Jurkat, Clone E6-1 (cell line): Measurements from ENCODE around the gene AKAP9.
"Not testable (repeated sequence)": the region's sequence is repeated elsewhere in the genome, so short reads cannot be mapped to it uniquely, and the experiment has no call there.

ENCODE experiments used
- DNase-seq: peaks from one replicate; pipeline ENCODE4 v3.0.0-alpha.2; 2011; ENCODE audit warnings: low read depth, low spot score
- H3K4me3 ChIP-seq: 2 replicates; pipeline ENCODE4 v1.5.1; 2011; ENCODE audit warnings: mild to moderate bottlenecking, low read length, control low read depth, moderate library complexity

AKAP9 gene

DNA sequence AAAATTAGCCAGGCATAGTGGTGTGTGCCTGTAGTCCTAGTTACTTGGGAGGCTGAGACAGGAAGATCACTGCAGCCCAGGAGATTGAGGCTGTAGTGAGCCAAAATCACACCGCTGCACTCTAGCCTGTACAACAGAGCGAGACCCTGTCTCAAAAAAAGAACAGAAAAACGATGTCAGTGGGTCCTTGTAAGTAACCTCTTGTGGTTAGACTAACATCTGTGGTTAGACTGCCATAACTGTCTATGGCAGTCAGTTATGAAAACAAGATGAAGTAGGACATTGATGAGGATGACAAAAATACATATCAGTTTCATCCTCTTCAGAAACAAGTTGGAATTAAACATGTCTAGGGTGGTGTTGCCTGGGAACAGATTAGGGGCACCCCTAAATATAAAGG lies 53.3 kb downstream of the AKAP9 start:
- no peak overlapping the region for H3K4me3 ChIP-seq
- DNase-seq, result peak; percentile 37

DNA sequence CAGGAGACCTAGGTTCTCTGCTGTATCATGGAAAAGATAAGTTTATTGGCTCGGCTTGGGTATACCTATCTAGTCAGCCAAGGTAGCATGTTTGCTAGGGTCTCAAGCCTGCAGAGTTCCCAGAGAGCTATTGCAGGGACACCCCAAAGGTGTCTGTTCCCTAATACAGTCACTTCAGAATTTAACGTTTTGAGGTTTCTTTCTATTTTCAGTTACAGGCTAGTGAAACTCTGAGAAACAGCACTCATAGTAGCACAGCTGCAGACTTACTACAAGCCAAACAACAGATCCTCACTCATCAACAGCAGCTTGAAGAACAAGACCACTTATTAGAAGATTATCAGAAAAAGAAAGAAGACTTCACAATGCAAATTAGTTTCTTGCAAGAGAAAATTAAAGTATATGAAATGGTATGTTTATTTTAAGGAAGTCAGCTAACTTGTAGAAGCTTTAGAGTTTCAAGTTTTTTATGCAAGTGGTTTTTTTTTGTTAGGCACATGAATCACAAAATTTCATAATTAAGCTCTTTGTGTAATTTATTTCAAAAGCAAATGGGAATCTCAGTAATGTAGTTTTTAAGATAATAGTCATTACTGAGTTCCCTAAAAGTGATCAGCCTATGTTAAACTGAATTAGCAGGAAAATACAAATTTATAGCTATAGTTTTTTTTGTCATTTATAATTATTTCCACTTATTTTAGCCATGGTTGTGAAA lies 54.9 kb downstream of the AKAP9 start:
- peak; percentile 6 for DNase-seq
- H3K4me3 ChIP-seq, result no peak overlapping the region

GRCh38 chr7:91999631-92000565 lies 59.2 kb downstream of the AKAP9 start:
- no peak for DNase-seq

DNA sequence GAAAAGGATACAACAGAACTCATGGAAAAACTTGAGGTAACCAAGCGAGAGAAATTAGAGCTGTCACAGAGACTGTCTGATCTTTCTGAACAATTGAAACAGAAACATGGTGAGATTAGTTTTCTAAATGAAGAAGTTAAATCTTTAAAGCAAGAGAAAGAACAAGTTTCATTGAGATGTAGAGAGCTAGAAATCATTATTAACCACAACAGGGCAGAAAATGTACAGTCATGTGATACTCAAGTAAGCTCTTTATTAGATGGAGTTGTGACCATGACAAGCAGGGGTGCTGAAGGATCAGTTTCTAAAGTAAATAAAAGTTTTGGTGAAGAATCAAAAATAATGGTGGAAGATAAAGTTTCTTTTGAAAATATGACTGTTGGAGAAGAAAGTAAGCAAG lies 62.1 kb downstream of the AKAP9 start:
- DNase-seq, result no peak
- H3K4me3 ChIP-seq, result no peak overlapping the region

More at GRCh38 chr7:91999631-92000565, 59.2 kb downstream of the AKAP9 start:
- H3K4me3 ChIP-seq, result no peak overlapping the region

- no peak for DNase-seq
- H3K4me3 ChIP-seq, result no peak overlapping the region
Measured at GRCh38 chr7:92006046-92006445, 65.4 kb downstream of the AKAP9 start.

- H3K4me3 ChIP-seq, result no peak overlapping the region
- no peak for DNase-seq
Measured at GRCh38 chr7:92010215-92010614, 69.6 kb downstream of the AKAP9 start.

DNA sequence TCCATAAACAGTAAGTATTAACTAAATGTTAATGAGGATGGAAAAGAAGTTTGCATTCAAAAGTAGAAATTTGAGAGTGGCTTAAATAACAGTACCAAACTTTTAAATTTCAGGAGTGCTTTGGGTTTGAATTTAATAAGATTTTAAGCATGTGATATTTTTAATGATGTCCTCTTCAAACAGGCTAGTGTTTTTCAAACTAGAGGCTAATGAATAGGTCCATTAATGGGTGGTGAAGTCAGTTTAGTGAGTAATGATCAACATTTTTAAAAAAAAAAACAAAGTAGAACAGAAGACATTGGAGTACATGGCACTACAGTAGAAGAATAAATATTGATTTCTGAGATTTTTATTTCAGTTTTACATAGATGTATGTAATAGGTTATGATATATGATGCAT lies 72.9 kb downstream of the AKAP9 start:
- no peak for DNase-seq
- no peak overlapping the region for H3K4me3 ChIP-seq

DNA sequence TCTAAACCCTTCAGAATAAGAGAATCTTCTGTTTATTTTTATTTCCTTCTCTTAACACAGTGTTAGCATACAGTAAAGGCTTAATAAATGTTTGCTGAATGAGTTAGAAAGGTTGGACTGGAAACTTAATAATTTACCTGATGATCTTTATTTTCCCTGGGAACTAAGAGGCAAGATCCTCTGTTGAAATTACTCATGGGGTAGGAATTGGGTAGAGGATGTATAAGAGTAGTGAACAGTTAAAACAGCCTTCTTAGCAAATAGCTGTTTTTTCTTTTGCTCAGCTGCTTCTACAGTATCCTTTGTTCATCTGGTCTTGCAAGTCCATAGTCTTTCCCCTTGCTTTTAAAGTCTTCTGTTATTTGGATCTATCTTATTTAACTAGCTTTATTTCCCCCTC lies 80.0 kb downstream of the AKAP9 start:
- no peak overlapping the region for H3K4me3 ChIP-seq
- no peak for DNase-seq

DNA sequence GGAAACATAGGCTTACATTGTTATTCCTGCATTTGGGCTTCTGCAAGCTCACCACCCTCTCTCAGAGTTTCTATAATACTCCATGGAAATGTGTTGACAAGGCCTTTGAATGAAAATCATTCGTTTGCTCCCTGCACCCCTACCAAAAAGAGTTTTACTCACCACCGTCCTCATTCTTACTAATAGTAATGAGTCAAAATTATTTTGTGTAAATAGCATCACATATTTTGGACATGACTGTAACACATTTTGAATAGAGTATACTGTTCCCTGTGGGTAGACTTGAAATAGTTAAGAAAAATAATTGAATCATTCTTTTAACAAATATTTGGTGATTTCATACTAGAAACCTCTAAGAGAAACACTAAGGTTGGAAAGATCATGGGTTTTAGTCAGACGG lies 84.6 kb downstream of the AKAP9 start:
- no peak for DNase-seq
- H3K4me3 ChIP-seq, result no peak overlapping the region

DNA sequence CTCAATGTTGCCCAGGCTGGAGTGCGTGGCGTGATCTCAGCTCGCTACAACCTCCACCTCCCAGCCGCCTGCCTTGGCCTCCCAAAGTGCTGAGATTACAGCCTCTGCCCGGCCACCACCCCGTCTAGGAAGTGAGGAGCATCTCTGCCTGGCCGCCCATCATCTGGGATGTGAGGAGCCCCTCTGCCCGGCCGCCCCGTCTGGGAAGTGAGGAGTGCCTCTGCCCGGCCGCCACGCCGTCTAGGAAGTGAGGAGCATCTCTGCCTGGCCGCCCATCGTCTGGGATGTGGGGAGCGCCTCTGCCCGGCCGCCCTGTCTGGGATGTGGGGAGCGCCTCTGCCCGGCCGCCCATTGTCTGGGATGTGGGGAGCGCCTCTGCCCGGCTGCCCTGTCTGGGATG lies 86.0 kb downstream of the AKAP9 start:
- not testable (repeated sequence) for H3K4me3 ChIP-seq, DNase-seq

DNA sequence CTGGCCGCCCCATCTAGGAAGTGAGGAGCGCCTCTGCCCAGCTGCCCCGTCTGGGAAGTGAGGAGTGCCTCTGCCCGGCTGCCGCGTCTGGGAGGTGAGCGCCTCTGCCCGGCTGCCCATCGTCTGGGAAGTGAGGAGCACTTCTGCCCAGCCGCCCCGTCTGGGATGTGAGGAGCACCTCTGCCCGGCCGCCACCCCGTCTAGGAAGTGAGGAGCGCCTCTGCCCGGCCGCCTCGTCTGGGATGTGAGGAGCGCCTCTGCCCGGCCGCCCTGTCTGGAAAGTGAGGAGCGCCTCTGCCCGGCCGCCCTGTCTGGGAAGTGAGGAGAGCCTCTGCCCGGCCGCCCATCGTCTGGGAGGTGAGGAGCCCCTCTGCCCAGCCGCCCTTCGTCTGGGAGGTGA lies 86.5 kb downstream of the AKAP9 start:
- DNase-seq, H3K4me3 ChIP-seq: not testable (repeated sequence)

GRCh38 chr7:92028226-92028625 lies 87.6 kb downstream of the AKAP9 start:
- no peak overlapping the region for H3K4me3 ChIP-seq
- no peak for DNase-seq

GRCh38 chr7:92028686-92029085 lies 88.0 kb downstream of the AKAP9 start:
- no peak overlapping the region for H3K4me3 ChIP-seq
- no peak for DNase-seq

DNA sequence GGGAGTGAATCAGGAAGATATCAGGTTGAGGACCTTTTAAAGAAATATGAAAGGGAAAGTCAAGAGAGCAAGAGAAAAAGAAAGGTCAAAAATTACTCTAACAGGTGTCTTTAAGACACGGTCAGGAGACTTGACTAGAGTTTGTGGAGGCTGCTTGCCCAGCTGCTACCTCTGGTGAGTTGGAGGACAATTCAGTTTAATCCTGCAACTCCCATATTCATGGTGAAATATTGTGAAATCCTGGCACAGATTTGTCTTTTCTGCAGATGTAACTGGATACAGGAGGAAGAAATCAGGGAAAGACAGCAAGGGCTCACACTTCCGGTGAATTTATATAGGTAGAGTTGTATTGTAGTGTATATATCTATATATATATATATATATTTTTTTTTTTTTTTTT lies 93.5 kb downstream of the AKAP9 start:
- no peak overlapping the region for H3K4me3 ChIP-seq
- DNase-seq, result no peak

DNA sequence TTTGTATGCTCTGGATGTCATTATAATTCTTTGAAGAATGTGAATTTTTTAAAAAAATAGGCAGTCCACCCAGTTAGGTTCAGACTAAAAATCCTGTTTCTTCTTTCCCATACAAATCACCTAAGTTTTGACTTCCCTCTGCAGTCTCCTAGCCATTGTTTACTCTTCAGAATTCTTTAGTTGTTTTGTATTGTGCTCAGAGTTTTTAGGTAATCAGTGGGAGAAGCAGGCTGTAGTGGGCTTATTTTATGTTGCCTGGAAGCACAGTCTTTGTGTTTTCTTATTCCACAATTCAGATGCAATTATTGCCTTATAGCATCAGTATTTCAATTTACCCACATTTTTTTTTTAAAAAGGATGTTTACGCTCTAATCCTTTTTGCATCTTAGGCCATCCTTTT lies 94.9 kb downstream of the AKAP9 start:
- H3K4me3 ChIP-seq, result no peak overlapping the region
- DNase-seq, result no peak

GRCh38 chr7:92039900-92040299 lies 99.2 kb downstream of the AKAP9 start:
- H3K4me3 ChIP-seq, result no peak overlapping the region

DNA sequence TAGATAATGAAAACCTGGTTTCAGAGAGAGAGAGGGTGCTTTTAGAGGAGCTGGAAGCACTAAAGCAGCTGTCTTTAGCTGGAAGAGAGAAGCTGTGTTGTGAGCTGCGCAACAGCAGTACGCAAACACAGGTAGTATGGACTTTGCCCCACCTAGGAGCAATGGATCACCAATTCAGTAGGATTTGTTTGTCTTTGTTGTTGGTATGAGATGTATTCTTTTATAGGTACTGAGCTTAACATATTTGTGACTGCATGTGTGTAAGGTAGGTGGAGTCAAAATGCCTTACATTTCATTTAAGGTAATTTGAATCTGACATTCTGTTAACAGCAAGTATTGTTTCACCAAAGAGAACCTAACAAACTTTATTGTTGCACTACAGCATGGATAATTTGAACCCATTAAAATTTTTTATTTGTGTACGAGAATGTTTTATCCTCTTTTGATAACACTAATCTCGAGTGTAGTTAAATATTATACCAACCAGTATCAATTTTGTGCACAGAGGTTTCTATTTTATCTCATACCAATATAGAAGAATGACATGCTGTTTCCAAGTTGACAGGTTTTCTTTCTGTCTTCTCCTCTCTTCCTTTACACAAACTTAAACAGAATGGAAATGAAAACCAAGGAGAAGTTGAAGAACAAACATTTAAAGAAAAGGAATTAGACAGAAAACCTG lies 101.5 kb downstream of the AKAP9 start:
- no peak overlapping the region for H3K4me3 ChIP-seq

More at GRCh38 chr7:92039900-92040299, 99.2 kb downstream of the AKAP9 start:
- DNase-seq, result no peak

GRCh38 chr7:92043098-92043497 lies 102.4 kb downstream of the AKAP9 start:
- no peak for DNase-seq
- no peak overlapping the region for H3K4me3 ChIP-seq

More for the DNA sequence above, 101.5 kb downstream of the AKAP9 start:
- DNase-seq, result no peak

- H3K4me3 ChIP-seq, result no peak overlapping the region
- DNase-seq, result no peak
Measured at GRCh38 chr7:92043637-92044036, 103.0 kb downstream of the AKAP9 start.

DNA sequence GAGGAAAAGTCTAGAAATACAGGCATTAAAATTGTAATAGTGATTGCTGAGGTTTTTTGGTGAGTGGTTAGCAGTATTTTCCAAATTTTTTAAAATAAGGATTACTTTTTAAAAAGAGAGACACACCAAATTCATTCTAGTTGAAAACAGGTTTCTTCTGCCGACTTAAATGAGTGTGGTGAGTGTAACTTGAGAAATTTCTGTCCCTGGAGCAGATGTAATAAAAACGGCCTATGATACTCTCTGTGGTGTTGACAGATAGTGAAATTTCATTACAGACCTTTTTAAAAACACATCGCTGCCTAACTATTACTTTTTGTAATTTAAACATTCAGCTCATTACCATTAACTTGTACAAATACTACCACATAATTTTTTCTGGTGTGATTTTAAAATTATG lies 103.5 kb downstream of the AKAP9 start:
- H3K4me3 ChIP-seq, result no peak overlapping the region
- no peak for DNase-seq
